HL-60 (cell line): Measurements from ENCODE around the gene PTEN.

Source experiments
- DNase-seq, 2 experiments: peaks; one replicate each; pipeline ENCODE4 v3.0.0-alpha.2; 2010 to 2020; ENCODE audit warnings: low read depth in 1 of 2, low spot score in 1 of 2
- H3K27ac ChIP-seq: fragments of 250-450 bp; sonication (Bioruptor Pico); replicated peaks from 2 replicates; pipeline ENCODE4 v1.5.1; 2020; ENCODE audit warnings: mild to moderate bottlenecking, moderate library complexity
- H3K27me3 ChIP-seq: fragments of 250-450 bp; sonication (Bioruptor Pico); 2 replicates; pipeline ENCODE4 v1.5.1; 2021; ENCODE audit warnings: mild to moderate bottlenecking, moderate library complexity; ENCODE audit not compliant: insufficient read depth, poor library complexity, severe bottlenecking
- H3K4me3 ChIP-seq: replicated peaks from 2 replicates; pipeline ENCODE4 v1.5.1; 2011; ENCODE audit warnings: mild to moderate bottlenecking, control low read depth, low read length; ENCODE audit not compliant: insufficient read depth
- CTCF ChIP-seq: IDR thresholded peaks from one replicate; pipeline ENCODE4 v1.5.1; 2011; ENCODE audit warnings: low read length, control low read depth, inconsistent platforms; ENCODE audit not compliant: insufficient read depth
- GABPA ChIP-seq: IDR thresholded peaks from 2 replicates; pipeline ENCODE4 v1.6.1; 2012; ENCODE audit warnings: low read depth
- POLR2AphosphoS5 ChIP-seq: IDR thresholded peaks from 2 replicates; pipeline ENCODE4 v1.6.1; 2012; ENCODE audit warnings: low read depth
- REST ChIP-seq: IDR thresholded peaks from 2 replicates; pipeline ENCODE4 v1.6.1; 2012; ENCODE audit warnings: low read depth; ENCODE audit not compliant: insufficient replicate concordance
- SPI1 ChIP-seq: IDR thresholded peaks from 2 replicates; pipeline ENCODE4 v1.6.1; 2012; ENCODE audit warnings: low read depth, mild to moderate bottlenecking, borderline replicate concordance

The PTEN gene

GRCh38 chr10:87923233-87923632 is 59.8 kb downstream of the PTEN start:
- H3K4me3 ChIP-seq, result no peak overlapping the region
- TF ChIP-seq REST, result no peak
- TF ChIP-seq GABPA, result no peak
- TF ChIP-seq CTCF, result no peak
- no peak for TF ChIP-seq POLR2AphosphoS5
- TF ChIP-seq SPI1, result no peak
- no peak overlapping the region for H3K27ac ChIP-seq
- H3K27me3 ChIP-seq, result no peaks in the 10 kb centered on the region
- no peak for DNase-seq

- no peak for DNase-seq
- TF ChIP-seq REST (no peak), POLR2AphosphoS5 (no peak), CTCF (no peak), SPI1 (no peak), GABPA (no peak)
Measured at GRCh38 chr10:87925570-87925969, 62.1 kb downstream of the PTEN start.

GRCh38 chr10:87927091-87927490 is 63.7 kb downstream of the PTEN start:
- no peaks in the 10 kb centered on the region for H3K27me3 ChIP-seq
- no peak overlapping the region for H3K27ac ChIP-seq
- no peak for DNase-seq
- TF ChIP-seq CTCF (no peak), POLR2AphosphoS5 (no peak), GABPA (no peak), SPI1 (no peak), REST (no peak)
- H3K4me3 ChIP-seq, result no peak overlapping the region

More at GRCh38 chr10:87925570-87925969, 62.1 kb downstream of the PTEN start:
- Histone ChIP-seq H3K27me3 (no peaks in the 10 kb centered on the region), H3K27ac (no peak overlapping the region), H3K4me3 (no peak overlapping the region)
